Stimulated activated CD4-positive, alpha-beta T cell treated with anti-CD3 and anti-CD28 coated beads, TNF-alpha, amount 100 ng/mL, for 24 hours (primary cell): Measurements from ENCODE around the gene ZNF883.

ENCODE experiments used
- DNase-seq, 3 experiments: peaks; one replicate each; pipeline ENCODE4 v3.0.0-alpha.2; 2020; ENCODE audit warnings: low read depth in 3 of 3

The ZNF883 gene

DNA sequence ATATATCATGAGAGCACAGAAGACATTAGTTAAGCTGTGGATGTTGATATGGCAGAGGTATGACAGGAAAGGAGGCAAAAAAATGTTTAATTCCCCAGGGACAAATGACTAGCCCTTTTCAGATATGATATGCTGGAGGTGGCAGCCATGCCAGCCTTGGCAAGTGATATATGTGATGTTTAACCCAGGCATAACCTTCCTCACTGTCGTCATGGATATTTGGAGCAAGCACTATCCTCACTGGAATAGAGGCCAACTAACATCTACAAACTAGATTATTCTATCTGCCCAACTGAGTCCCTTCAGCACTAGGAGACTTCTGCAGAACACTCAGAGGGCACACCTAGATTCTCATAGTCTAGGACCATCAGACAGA is 94.0 kb downstream of the ZNF883 start:
- DNase-seq: no peak

DNA sequence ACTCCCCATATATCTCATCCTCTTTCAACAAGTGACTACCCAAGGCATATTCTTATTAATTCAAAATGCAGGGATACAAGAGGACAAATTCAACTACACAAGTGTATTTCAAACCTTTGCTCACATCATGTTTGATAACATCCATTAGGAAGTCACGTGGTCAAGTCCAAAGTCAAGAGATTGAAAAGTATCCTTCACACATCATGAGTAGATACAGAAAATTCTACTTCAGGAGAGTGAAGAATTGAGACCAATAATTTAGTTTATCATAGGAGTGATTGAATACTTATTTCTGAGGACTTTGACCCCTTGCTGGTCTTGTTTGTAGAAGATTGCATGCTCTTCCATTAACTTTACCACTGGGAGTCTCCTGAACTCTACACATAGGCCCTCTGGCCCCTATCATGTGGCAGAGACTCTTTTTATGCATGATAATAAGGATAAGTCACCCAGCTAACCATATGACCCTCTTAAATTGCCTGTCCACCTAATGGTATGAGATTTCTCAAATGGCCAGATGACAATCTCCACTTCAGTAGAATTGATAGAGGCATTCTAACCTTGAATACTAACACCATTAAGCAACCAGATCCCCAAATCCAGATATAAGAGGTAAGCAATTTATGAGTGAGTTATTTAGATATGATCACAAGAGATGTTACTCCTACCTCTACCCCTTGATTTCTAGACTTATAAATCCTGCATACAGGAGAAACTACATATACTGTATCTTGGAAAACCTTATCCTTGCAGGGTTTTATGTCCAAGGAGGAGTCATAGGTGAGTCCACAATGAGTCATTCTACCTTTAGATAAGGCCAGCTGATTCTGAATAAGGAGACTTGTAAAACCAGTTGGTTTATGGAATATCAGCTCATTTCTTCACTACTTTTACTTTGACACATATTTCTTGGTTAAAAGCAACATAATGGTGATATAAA is 94.7 kb downstream of the ZNF883 start:
- DNase-seq: no peak

- no peak for DNase-seq
Measured at GRCh38 chr9:112914524-112914923, 97.5 kb downstream of the ZNF883 start.

DNA sequence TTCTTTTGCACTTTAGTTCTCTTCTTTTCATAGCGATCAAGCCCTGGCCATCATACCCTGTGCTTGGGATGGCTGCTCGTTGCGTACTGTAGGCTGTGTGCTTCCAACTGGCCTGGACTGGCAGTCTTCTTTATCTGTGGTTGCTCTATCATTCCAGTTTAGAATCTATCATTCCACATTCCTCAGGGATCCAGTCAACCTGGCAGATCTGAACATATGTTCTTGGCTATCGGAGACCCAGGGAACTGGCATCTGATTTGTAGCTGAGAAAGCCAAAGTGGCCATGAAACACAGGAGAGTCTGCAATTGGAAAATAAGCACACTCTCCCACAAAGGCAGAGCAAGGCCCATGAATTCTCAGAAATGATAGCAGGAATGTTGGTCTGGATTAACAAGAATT is 98.7 kb downstream of the ZNF883 start:
- DNase-seq: no peak

DNA sequence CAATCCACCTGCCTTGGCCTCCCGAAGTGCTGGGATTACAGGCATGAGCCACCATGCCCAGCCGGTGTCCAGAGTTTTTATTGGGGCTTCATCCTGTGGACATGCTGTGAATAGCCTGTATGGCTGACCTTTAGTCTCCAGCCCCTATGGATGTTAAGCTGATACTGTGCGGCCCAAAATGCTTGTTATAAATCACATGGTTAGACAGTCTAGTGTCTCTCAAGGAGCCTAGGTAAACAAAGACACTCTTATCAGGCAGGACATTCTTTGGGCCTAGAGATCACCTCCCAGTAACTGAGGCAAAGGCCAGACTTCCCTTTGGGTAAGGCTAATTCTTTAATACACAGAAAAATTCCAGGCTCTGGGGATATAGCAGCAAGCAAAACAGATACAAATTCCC is 99.4 kb downstream of the ZNF883 start:
- DNase-seq: no peak

GRCh38 chr9:112911736-112912135 is 100.3 kb downstream of the ZNF883 start:
- DNase-seq: no peak
